AG10803 (cell line): Measurements from ENCODE around the gene PDE9A.
"Not testable (repeated sequence)": the region's sequence is repeated elsewhere in the genome, so short reads cannot be mapped to it uniquely, and the experiment has no call there.

Experiments used
- DNase-seq: peaks from one replicate; pipeline ENCODE4 v3.0.0; 2010; ENCODE audit warnings: low read depth
- H3K4me3 ChIP-seq: 2 replicates; pipeline ENCODE4 v1.5.1; 2011; ENCODE audit warnings: mild to moderate bottlenecking, low read length, control low read depth
- TF ChIP-seq, protein P1 (sequence below): conservative IDR thresholded peaks from 2 replicates; pipeline ENCODE4 v1.5.1; 2011; ENCODE audit warnings: mild to moderate bottlenecking, low read length, control low read depth, inconsistent platforms

The PDE9A gene

DNA sequence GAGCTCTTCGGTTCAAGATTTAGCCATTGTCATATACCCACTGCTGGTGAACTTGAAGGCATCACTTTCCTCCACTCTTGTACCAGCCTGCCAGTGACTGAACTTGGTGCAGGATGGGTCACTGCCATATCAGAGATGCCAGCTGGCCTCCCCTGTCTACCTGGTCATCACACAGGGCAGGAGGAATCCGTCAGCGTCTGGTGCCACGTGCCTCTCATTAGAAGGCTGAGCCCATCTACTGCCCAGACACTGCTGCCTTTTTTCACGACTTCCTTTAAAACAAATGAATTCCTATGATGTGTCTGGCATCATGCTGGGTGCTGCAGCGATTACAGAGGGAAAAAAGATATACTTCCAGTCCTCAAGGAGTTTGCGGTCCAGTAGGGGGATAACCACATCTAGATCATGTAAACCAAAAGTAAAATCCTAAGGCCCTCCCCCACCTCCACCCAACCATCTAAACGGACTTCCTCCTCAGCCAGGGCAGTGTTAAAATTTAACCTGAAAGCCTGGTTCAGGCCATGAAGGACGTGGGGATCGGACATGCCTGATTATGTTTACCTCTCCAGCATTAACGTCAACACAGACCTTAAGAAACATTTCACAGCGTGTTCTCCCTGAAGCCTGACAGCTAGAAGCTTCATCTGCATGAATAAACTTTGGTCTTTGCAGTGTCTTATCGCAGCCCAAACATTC, 29.2 kb upstream of the PDE9A start:
- H3K4me3 ChIP-seq = no peak overlapping the region
- DNase-seq = no peak
- TF ChIP-seq, protein P1, sequence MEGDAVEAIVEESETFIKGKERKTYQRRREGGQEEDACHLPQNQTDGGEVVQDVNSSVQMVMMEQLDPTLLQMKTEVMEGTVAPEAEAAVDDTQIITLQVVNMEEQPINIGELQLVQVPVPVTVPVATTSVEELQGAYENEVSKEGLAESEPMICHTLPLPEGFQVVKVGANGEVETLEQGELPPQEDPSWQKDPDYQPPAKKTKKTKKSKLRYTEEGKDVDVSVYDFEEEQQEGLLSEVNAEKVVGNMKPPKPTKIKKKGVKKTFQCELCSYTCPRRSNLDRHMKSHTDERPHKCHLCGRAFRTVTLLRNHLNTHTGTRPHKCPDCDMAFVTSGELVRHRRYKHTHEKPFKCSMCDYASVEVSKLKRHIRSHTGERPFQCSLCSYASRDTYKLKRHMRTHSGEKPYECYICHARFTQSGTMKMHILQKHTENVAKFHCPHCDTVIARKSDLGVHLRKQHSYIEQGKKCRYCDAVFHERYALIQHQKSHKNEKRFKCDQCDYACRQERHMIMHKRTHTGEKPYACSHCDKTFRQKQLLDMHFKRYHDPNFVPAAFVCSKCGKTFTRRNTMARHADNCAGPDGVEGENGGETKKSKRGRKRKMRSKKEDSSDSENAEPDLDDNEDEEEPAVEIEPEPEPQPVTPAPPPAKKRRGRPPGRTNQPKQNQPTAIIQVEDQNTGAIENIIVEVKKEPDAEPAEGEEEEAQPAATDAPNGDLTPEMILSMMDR = no peak

- TF ChIP-seq, protein P1 = no peak
- no peak for DNase-seq
- H3K4me3 ChIP-seq = no peak overlapping the region
Measured at GRCh38 chr21:42624936-42625335, 28.5 kb upstream of the PDE9A start.

DNA sequence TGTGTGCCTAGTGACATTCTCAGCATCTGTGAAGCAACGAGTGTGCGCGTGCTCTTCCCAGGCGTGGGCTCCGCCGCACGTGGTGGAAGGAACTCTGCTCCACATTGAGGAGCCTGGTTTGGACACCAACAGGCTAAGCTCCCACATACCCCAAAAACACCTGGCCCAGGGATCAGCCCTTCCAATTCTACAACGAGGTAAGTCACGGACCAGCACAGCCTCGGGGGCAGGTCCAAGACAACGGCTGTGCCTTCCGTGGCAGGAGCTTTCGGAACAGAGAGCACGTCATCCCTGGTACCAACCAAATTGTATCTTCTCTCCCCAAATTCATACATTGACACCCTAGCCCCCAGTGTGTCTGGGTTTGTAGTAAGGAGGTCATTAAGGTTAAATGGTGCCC, 27.2 kb upstream of the PDE9A start:
- DNase-seq = no peak
- TF ChIP-seq, protein P1 = no peak
- H3K4me3 ChIP-seq = no peak overlapping the region

GRCh38 chr21:42627527-42628289, 25.7 kb upstream of the PDE9A start:
- DNase-seq = no peak
- H3K4me3 ChIP-seq = no peak overlapping the region
- TF ChIP-seq, protein P1 = no peak

DNA sequence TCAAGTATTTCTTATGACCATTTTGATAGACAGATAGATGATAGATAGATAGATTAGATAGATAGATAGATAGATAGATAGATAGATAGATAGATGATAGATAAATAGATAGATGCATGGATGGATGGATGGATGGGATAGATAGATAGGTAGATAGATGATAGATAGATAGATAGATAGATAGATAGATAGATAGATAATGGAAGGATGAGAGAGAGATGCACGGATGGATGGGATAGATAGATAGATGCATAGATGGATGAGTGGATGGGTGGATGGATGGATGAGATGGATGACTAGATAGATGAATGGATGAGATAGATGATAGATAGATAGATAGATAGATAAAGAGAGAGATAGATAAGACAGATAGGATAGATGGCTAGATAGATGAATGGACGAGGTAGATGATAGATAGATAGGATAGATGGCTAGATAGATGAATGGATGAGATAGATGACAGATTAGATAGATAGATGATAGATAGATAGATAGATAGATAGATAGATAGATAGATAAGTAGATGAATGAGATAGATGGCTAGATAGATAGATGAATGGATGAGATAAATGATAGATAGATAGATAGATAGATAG, 24.9 kb upstream of the PDE9A start:
- H3K4me3 ChIP-seq, DNase-seq: not testable (repeated sequence)

GRCh38 chr21:42629933-42630589, 23.4 kb upstream of the PDE9A start:
- no peak overlapping the region for H3K4me3 ChIP-seq
- no peak for DNase-seq
- TF ChIP-seq, protein P1 = no peak

- TF ChIP-seq, protein P1 = no peak
- no peak overlapping the region for H3K4me3 ChIP-seq
- DNase-seq = no peak
Measured at GRCh38 chr21:42630626-42631025, 22.8 kb upstream of the PDE9A start.
